A673 (cell line): Measurements from ENCODE around the gene ABCA5. TPM values are rescaled to one million over a fixed set of nuclear protein-coding genes. Genes with fewer than 3 reads are reported as not detected.

ENCODE experiments used
- BruUV-seq: library from RNA; stranded (reverse); fragments of 400-500 nt; replicated peaks from 2 replicates; lab custom pipeline; 2021; lab: Mats Ljungman, UMichigan
- CTCF ChIA-PET: fragments of 300-600 bp; sonication (Branson Sonifier 250); formaldehyde crosslinking; loops from one replicate; lab custom pipeline; 2022; ENCODE audit warnings: antibody characterized with exemption; lab: Charles Lee
- POLR2A ChIA-PET: fragments of 300-600 bp; sonication (Branson Sonifier 250); formaldehyde crosslinking; loops from one replicate; lab custom pipeline; 2022; ENCODE audit warnings: antibody characterized with exemption; ENCODE audit not compliant: low non-redundant PET; lab: Charles Lee
- DNase-seq: peaks from one replicate; pipeline ENCODE4 v3.0.0-alpha.2; 2015; ENCODE audit warnings: low spot score
- H3K27ac ChIP-seq: fragments of 200-600 bp; sonication (generic); 2 replicates; pipeline ENCODE4 v1.5.1; 2016; ENCODE audit warnings: mixed run types, low read depth, mild to moderate bottlenecking, mixed read lengths, antibody characterized with exemption, low read length; ENCODE audit not compliant: poor library complexity, severe bottlenecking
- H3K27me3 ChIP-seq: fragments of 200-600 bp; sonication (generic); replicated peaks from 2 replicates; pipeline ENCODE4 v1.6.1; 2017; ENCODE audit warnings: mixed run types, low read depth, mild to moderate bottlenecking, mixed read lengths, antibody characterized with exemption, low read length; ENCODE audit not compliant: insufficient read depth, poor library complexity
- H3K36me3 ChIP-seq: fragments of 200-600 bp; sonication (generic); 2 replicates; pipeline ENCODE4 v1.6.1; 2016; ENCODE audit warnings: mixed run types, mild to moderate bottlenecking, mixed read lengths, antibody characterized with exemption, low read length; ENCODE audit not compliant: insufficient read depth, poor library complexity, severe bottlenecking
- H3K4me1 ChIP-seq: fragments of 200-600 bp; sonication (generic); 2 replicates; pipeline ENCODE4 v1.6.1; 2017; ENCODE audit warnings: mixed run types, mild to moderate bottlenecking, mixed read lengths, antibody characterized with exemption, low read length; ENCODE audit not compliant: insufficient read depth, poor library complexity, severe bottlenecking
- H3K4me3 ChIP-seq: fragments of 200-600 bp; sonication (generic); 2 replicates; pipeline ENCODE4 v1.5.1; 2016; ENCODE audit warnings: low read depth, mixed run types, mild to moderate bottlenecking, mixed read lengths, low read length; ENCODE audit not compliant: poor library complexity, severe bottlenecking
- H3K9me3 ChIP-seq: fragments of 200-600 bp; sonication (generic); 2 replicates; pipeline ENCODE4 v1.6.1; 2016; ENCODE audit warnings: mixed run types, low read depth, mild to moderate bottlenecking, mixed read lengths, antibody characterized with exemption, low read length; ENCODE audit not compliant: poor library complexity, severe bottlenecking
- CTCF ChIP-seq: fragments of 300-800, 200-600 bp; sonication (generic); conservative IDR thresholded peaks from 2 replicates; pipeline ENCODE4 v1.5.1; 2017; ENCODE audit warnings: low read depth, mild to moderate bottlenecking, antibody characterized with exemption, low read length, moderate library complexity, mixed read lengths
- EZH2 ChIP-seq: fragments of 200-600 bp; sonication (generic); IDR thresholded peaks from 2 replicates; pipeline ENCODE4 v1.6.1; 2017; ENCODE audit warnings: borderline replicate concordance, low read depth, mild to moderate bottlenecking, mixed read lengths, antibody characterized with exemption, low read length; ENCODE audit not compliant: poor library complexity, severe bottlenecking
- intact Hi-C: fragments of 100-400 bp; cut with micrococcal nuclease; formaldehyde crosslinking; loops from one replicate; pipeline ENCODE4 v1.10.0; 2022; ENCODE audit not compliant: unreplicated experiment
- total RNA-seq: library from RNA; stranded (reverse); gene quantifications from 2 replicates; pipeline ENCODE4 v1.2.3, GENCODE V29; 2021

ABCA5 gene
- total RNA-seq, 1 experiment from 2014 or later: 14.7 TPM

- DNase-seq: no peak
- ChIA-PET CTCF (no interaction called here), POLR2A (no interaction called here)
- no peak overlapping the region for H3K4me3 ChIP-seq
- H3K27me3 ChIP-seq: no peaks in the 10 kb centered on the region
- no peaks in the 10 kb centered on the region for H3K4me1 ChIP-seq
- no peak overlapping the region for H3K27ac ChIP-seq
- intact Hi-C loops: no loop called here
- no peaks in the 10 kb centered on the region for H3K36me3 ChIP-seq
- no peaks in the 10 kb centered on the region for H3K9me3 ChIP-seq
- BruUV-seq: no TSS peak
- no peak for TF ChIP-seq CTCF
- no peak for TF ChIP-seq EZH2
Observed at GRCh38 chr17:69356625-69357024, 29.7 kb upstream of the ABCA5 start.

- no TSS peak for BruUV-seq
- TF ChIP-seq CTCF (no peak), EZH2 (no peak)
- H3K9me3 ChIP-seq: no peaks in the 10 kb centered on the region
Observed at GRCh38 chr17:69350911-69351310, 24.0 kb upstream of the ABCA5 start.

GRCh38 chr17:69348429-69348828 lies 21.5 kb upstream of the ABCA5 start:
- H3K27ac ChIP-seq: no peak overlapping the region
- no peaks in the 10 kb centered on the region for H3K36me3 ChIP-seq
- BruUV-seq: no TSS peak
- H3K9me3 ChIP-seq: no peaks in the 10 kb centered on the region
- DNase-seq: no peak
- TF ChIP-seq CTCF: no peak
- TF ChIP-seq EZH2: no peak
- no peaks in the 10 kb centered on the region for H3K4me1 ChIP-seq
- ChIA-PET CTCF (no interaction called here), POLR2A (no interaction called here)
- no peaks in the 10 kb centered on the region for H3K27me3 ChIP-seq
- H3K4me3 ChIP-seq: no peak overlapping the region
- intact Hi-C loops: no loop called here

More at GRCh38 chr17:69350911-69351310, 24.0 kb upstream of the ABCA5 start:
- H3K36me3 ChIP-seq: no peaks in the 10 kb centered on the region
- H3K4me1 ChIP-seq: no peaks in the 10 kb centered on the region
- ChIA-PET CTCF (no interaction called here), POLR2A (no interaction called here)
- no peak overlapping the region for H3K4me3 ChIP-seq
- DNase-seq: no peak
- intact Hi-C loops: no loop called here
- no peaks in the 10 kb centered on the region for H3K27me3 ChIP-seq
- H3K27ac ChIP-seq: no peak overlapping the region
